H1 (cell line): Measurements from ENCODE around the gene BLOC1S3.

ENCODE experiments used
- CHD2 ChIP-seq: IDR thresholded peaks from 2 replicates; pipeline ENCODE4 v1.6.1; 2012; ENCODE audit warnings: low read length, improper control_type of control experiment
- EZH2 ChIP-seq: fragments of 200-600 bp; sonication (generic); IDR thresholded peaks from 2 replicates; pipeline ENCODE4 v1.7.1; 2012; ENCODE audit warnings: low read depth, mild to moderate bottlenecking, moderate library complexity, low read length, inconsistent platforms; ENCODE audit not compliant: severe bottlenecking
- HDAC6 ChIP-seq: IDR thresholded peaks from one replicate; pipeline ENCODE4 v1.7.1; 2012; ENCODE audit warnings: low read depth, mild to moderate bottlenecking, inconsistent platforms, low read length, moderate library complexity
- MAFK ChIP-seq: IDR thresholded peaks from 2 replicates; pipeline ENCODE4 v1.6.1; 2012; ENCODE audit warnings: low read depth, mild to moderate bottlenecking, improper control_type of control experiment, low read length
- PHF8 ChIP-seq: fragments of 200-600 bp; sonication (generic); conservative IDR thresholded peaks from 2 replicates; pipeline ENCODE4 v1.7.1; 2012; ENCODE audit warnings: low read depth, mild to moderate bottlenecking, inconsistent platforms, low read length, moderate library complexity
- POLR2A ChIP-seq, 2 experiments: IDR thresholded peaks; 1 replicate in 1 of 2; 2 replicates in 1 of 2; pipeline ENCODE4 v1.6.1; 2011; ENCODE audit warnings: low read depth in 2 of 2, low read length in 2 of 2, mild to moderate bottlenecking in 2 of 2; ENCODE audit errors: control extremely low read depth in 1 of 2
- RAD21 ChIP-seq, 2 experiments: IDR thresholded peaks in 1 of 2; conservative IDR thresholded peaks in 1 of 2; 2 replicates each; pipeline ENCODE4 v1.6.1; 2011; ENCODE audit warnings: low read depth in 2 of 2, low read length in 2 of 2, improper control_type of control experiment in 1 of 2, inconsistent platforms in 1 of 2, mild to moderate bottlenecking in 1 of 2, moderate library complexity in 1 of 2
- RFX5 ChIP-seq: IDR thresholded peaks from 2 replicates; pipeline ENCODE4 v1.6.1; 2011; ENCODE audit warnings: low read depth, low read length, improper control_type of control experiment, borderline replicate concordance
- SP1 ChIP-seq: IDR thresholded peaks from 2 replicates; pipeline ENCODE4 v1.6.1; 2011; ENCODE audit warnings: low read depth, low read length
- TEAD4 ChIP-seq: IDR thresholded peaks from 2 replicates; pipeline ENCODE4 v1.6.1; 2012; ENCODE audit warnings: low read depth, low read length, inconsistent platforms, mixed read lengths
- ZNF274 ChIP-seq: IDR thresholded peaks from 2 replicates; pipeline ENCODE4 v1.7.0; 2012; ENCODE audit warnings: low read length, borderline replicate concordance; ENCODE audit errors: extremely low read depth
- TF ChIP-seq, protein P1 (sequence below), 3 experiments: IDR thresholded peaks; 1 replicate in 2 of 3; 2 replicates in 1 of 3; pipeline versions ENCODE4 v1.5.1 to v1.6.1; 2011; ENCODE audit warnings: low read length in 3 of 3, mild to moderate bottlenecking in 3 of 3, inconsistent platforms in 2 of 3, low read depth in 1 of 3, moderate library complexity in 1 of 3; ENCODE audit not compliant: insufficient read depth in 1 of 3; ENCODE audit errors: control extremely low read depth in 1 of 3
- TF ChIP-seq, protein P2 (sequence below): IDR thresholded peaks from 2 replicates; pipeline ENCODE4 v1.6.1; 2012; ENCODE audit warnings: inconsistent platforms

DNA sequence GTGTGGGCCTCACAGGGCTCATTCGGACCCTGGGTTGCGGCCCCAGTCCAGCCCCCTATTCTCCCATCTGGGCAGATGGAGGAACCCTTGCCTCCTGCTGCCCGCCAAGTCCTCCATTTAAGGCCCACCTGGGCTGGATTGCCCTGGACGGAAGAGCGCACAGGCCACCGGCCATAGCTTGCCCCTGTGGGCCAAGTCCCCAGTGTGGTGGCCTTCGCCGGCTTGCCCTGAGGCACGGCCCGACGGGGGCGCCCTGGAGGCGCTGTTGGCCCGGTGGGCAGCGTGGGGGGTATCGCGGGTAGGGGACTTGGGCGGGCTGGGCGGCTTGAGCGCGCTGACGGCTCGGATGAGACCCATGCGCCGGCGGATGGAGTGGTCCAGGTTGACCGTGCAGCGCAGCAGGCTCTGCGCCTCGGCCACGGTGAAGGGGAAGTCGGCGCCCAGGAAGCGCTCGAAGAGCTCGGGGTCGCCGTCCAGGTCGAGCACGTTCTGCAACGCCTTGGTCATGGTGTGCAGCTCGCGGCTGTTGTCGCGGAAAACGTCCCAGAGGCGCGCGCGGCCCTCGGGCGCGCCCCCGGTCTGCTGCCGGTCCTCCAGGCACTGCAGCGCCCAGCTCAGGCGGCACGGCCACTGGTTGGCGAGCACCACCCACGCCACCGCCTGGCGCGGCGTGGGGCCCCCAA is 26.6 kb upstream of the BLOC1S3 start:
- TF ChIP-seq, protein P1, sequence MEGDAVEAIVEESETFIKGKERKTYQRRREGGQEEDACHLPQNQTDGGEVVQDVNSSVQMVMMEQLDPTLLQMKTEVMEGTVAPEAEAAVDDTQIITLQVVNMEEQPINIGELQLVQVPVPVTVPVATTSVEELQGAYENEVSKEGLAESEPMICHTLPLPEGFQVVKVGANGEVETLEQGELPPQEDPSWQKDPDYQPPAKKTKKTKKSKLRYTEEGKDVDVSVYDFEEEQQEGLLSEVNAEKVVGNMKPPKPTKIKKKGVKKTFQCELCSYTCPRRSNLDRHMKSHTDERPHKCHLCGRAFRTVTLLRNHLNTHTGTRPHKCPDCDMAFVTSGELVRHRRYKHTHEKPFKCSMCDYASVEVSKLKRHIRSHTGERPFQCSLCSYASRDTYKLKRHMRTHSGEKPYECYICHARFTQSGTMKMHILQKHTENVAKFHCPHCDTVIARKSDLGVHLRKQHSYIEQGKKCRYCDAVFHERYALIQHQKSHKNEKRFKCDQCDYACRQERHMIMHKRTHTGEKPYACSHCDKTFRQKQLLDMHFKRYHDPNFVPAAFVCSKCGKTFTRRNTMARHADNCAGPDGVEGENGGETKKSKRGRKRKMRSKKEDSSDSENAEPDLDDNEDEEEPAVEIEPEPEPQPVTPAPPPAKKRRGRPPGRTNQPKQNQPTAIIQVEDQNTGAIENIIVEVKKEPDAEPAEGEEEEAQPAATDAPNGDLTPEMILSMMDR (IDR thresholded peaks at IDR 0.05; ENCODE audit: control extremely low read depth in 1 of 3, insufficient read depth in 1 of 3, low read depth in 1 of 3, low read length in 3 of 3) = peak; percentile 29 to 51 (median 31)
- TF ChIP-seq POLR2A (IDR thresholded peaks at IDR 0.05; ENCODE audit: control extremely low read depth in 1 of 2, low read depth in 2 of 2, low read length in 2 of 2) = no peak
- TF ChIP-seq ZNF274 = no peak
- no peak for TF ChIP-seq PHF8
- TF ChIP-seq, protein P2, sequence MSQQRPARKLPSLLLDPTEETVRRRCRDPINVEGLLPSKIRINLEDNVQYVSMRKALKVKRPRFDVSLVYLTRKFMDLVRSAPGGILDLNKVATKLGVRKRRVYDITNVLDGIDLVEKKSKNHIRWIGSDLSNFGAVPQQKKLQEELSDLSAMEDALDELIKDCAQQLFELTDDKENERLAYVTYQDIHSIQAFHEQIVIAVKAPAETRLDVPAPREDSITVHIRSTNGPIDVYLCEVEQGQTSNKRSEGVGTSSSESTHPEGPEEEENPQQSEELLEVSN = no peak
- no peak for TF ChIP-seq EZH2
- no peak for TF ChIP-seq TEAD4
- TF ChIP-seq HDAC6 = no peak
- peak in 1 of 2 experiments; percentile 17; a peak in 1 of 4 replicates for TF ChIP-seq RAD21 (IDR thresholded peaks at IDR 0.05 in 1 of 2, conservative IDR thresholded peaks at IDR 0.05 in 1 of 2; ENCODE audit: low read depth in 2 of 2, low read length in 2 of 2)
- no peak for TF ChIP-seq MAFK
- no peak for TF ChIP-seq SP1
- no peak for TF ChIP-seq RFX5
- TF ChIP-seq CHD2 = no peak
